K562 (cell line): ENCODE results near the gene CXCR5. TPM values are rescaled to one million over a fixed set of nuclear protein-coding genes. Genes with fewer than 3 reads are reported as not detected.
"Not testable (repeated sequence)": the region's sequence is repeated elsewhere in the genome, so short reads cannot be mapped to it uniquely, and the experiment has no call there.

Experiments
- ATAC-seq: fragments of 200-7000 bp; cut with Tn5 transposase; 3 replicates; pipeline ENCODE4 v1.9.1; 2020; ENCODE audit warnings: moderate library complexity
- BruUV-seq: library from RNA; stranded (reverse); fragments of 400-500 nt; replicated peaks from 2 replicates; lab custom pipeline; 2021; lab: Mats Ljungman, UMichigan
- CTCF ChIA-PET: fragments of 300-600 bp; formaldehyde crosslinking; extraction: SDS; loops from one replicate; lab custom pipeline; 2021; ENCODE audit warnings: low intra/inter-chr PET ratio; lab: Yijun Ruan, JAX
- POLR2A ChIA-PET: fragments of 300-600, 350-650 bp; sonication (Branson Sonifier 250); formaldehyde crosslinking; extraction: SDS; loops from one replicate; lab custom pipeline; 2021; ENCODE audit warnings: antibody characterized with exemption, inconsistent platforms; lab: Yijun Ruan, JAX
- DNase-seq, 4 experiments: peaks; one replicate each; pipeline versions ENCODE4 v3.0.0 to v3.0.0-alpha.2; 2011 to 2018; ENCODE audit warnings: low spot score in 3 of 4, mixed read lengths in 3 of 4; ENCODE audit errors: extremely low read depth in 1 of 4
- FAIRE-seq: peaks from 2 replicates; lab custom pipeline; 2011; peaks lifted over from hg19 to GRCh38; lab: Jason Lieb, UNC
- H2AFZ ChIP-seq: 2 replicates; pipeline ENCODE4 v1.6.0; 2011; ENCODE audit warnings: low read depth, low read length, control low read depth, inconsistent platforms
- H3K27ac ChIP-seq: fragments of 200-600 bp; 3 replicates; pipeline ENCODE4 v1.8.0; 2011; ENCODE audit warnings: low read depth, mild to moderate bottlenecking, control low read depth, inconsistent platforms, low read length, moderate library complexity, mixed read lengths; ENCODE audit errors: extremely low read depth
- H3K27me3 ChIP-seq, 2 experiments: fragments of 300-600 bp in 1 of 2; 2 replicates in 1 of 2; 3 replicates in 1 of 2; pipeline versions ENCODE4 v1.6.0 to v1.8.0; 2011; ENCODE audit warnings: inconsistent platforms in 2 of 2, low read length in 2 of 2, mild to moderate bottlenecking in 1 of 2, mixed read lengths in 1 of 2, moderate library complexity in 1 of 2; ENCODE audit not compliant: control insufficient read depth in 2 of 2, insufficient read depth in 2 of 2
- H3K36me3 ChIP-seq: fragments of 300-600 bp; 3 replicates; pipeline ENCODE4 v1.8.0; 2011; ENCODE audit warnings: mild to moderate bottlenecking, low read length, inconsistent platforms; ENCODE audit not compliant: control insufficient read depth, insufficient read depth
- H3K4me1 ChIP-seq, 2 experiments: fragments of 200-600 bp in 1 of 2; replicated peaks in 1 of 2; 2 replicates in 1 of 2; 3 replicates in 1 of 2; pipeline versions ENCODE4 v1.5.1 to v1.8.0; 2011; ENCODE audit warnings: inconsistent platforms in 2 of 2, low read length in 2 of 2, mild to moderate bottlenecking in 1 of 2, mixed read lengths in 1 of 2, moderate library complexity in 1 of 2; ENCODE audit not compliant: control insufficient read depth in 2 of 2, insufficient read depth in 2 of 2
- H3K4me2 ChIP-seq: 2 replicates; pipeline ENCODE4 v1.6.1; 2011; ENCODE audit warnings: low read length, control low read depth, inconsistent platforms, mixed read lengths; ENCODE audit not compliant: insufficient read depth
- H3K4me3 ChIP-seq: fragments of 200-600 bp; sonication (generic), shearing (Covaris generic); 2 replicates; pipeline ENCODE4 v1.5.1; 2016; ENCODE audit warnings: control low read depth, inconsistent platforms
- H3K79me2 ChIP-seq: fragments of 200-600 bp; 3 replicates; pipeline ENCODE4 v1.8.0; 2011; ENCODE audit warnings: low read length, inconsistent platforms; ENCODE audit not compliant: control insufficient read depth, insufficient read depth
- H3K9ac ChIP-seq, 2 experiments: 2 replicates each; pipeline versions ENCODE4 v1.6.0 to v1.6.1; 2011; ENCODE audit warnings: low read depth in 2 of 2, low read length in 2 of 2, control low read depth in 1 of 2, inconsistent platforms in 1 of 2, mild to moderate bottlenecking in 1 of 2, mixed read lengths in 1 of 2; ENCODE audit not compliant: insufficient read depth in 1 of 2
- H3K9me1 ChIP-seq: one replicate; pipeline ENCODE4 v1.6.0; 2011; ENCODE audit warnings: inconsistent platforms, mild to moderate bottlenecking, low read length, moderate library complexity; ENCODE audit not compliant: control insufficient read depth, insufficient read depth
- H3K9me3 ChIP-seq: replicated peaks from 2 replicates; pipeline ENCODE4 v1.5.1; 2011; ENCODE audit warnings: low read depth, low read length, inconsistent platforms; ENCODE audit not compliant: control insufficient read depth, insufficient read depth
- H4K20me1 ChIP-seq: replicated peaks from 2 replicates; pipeline ENCODE4 v1.6.1; 2011; ENCODE audit warnings: low read length, inconsistent platforms, mixed read lengths; ENCODE audit not compliant: control insufficient read depth, insufficient read depth
- ADNP ChIP-seq: fragments of 200-800 bp; sonication (Bioruptor generic); IDR thresholded peaks from 2 replicates; pipeline ENCODE4 v1.6.1; 2016; ENCODE audit warnings: missing genetic modification characterization, missing compliant biosample characterization
- BCOR ChIP-seq: fragments of 450-650 bp; IDR thresholded peaks from 2 replicates; pipeline ENCODE4 v1.6.1; 2016
- CBFA2T3 ChIP-seq: fragments of 450-650 bp; IDR thresholded peaks from 2 replicates; pipeline ENCODE4 v1.6.1; 2017
- KDM1A ChIP-seq, 2 experiments: fragments of 450-650 bp; IDR thresholded peaks; 2 replicates each; pipeline ENCODE4 v1.6.1; 2016; ENCODE audit warnings: mild to moderate bottlenecking in 2 of 2
- NFE2 ChIP-seq: IDR thresholded peaks from 2 replicates; pipeline ENCODE4 v1.6.1; 2014; ENCODE audit warnings: antibody characterized with exemption, low read depth
- SMARCA4 ChIP-seq: fragments of 450-650 bp; IDR thresholded peaks from 2 replicates; pipeline ENCODE4 v1.6.1; 2016
- TAL1 ChIP-seq: fragments of 450-650 bp; IDR thresholded peaks from 2 replicates; pipeline ENCODE4 v1.6.1; 2016; ENCODE audit warnings: mild to moderate bottlenecking
- TCF7 ChIP-seq: sonication (generic); IDR thresholded peaks from 2 replicates; pipeline ENCODE4 v1.6.1; 2016; ENCODE audit warnings: antibody characterized with exemption, borderline replicate concordance
- TRIM28 ChIP-seq: fragments of 450-650 bp; IDR thresholded peaks from 2 replicates; pipeline ENCODE4 v1.6.1; 2017
- ZNF324 ChIP-seq: fragments of 250-450 bp; sonication (Bioruptor Pico); IDR thresholded peaks from 2 replicates; pipeline ENCODE4 v1.4.0; 2020; ENCODE audit warnings: mild to moderate bottlenecking
- WGBS: fragments of 100-300 bp; shearing (Covaris generic); methylation state at CpG from one replicate; pipeline ENCODE4 v1.1.6; 2016; ENCODE audit warnings: low coverage, mixed read lengths; ENCODE audit not compliant: insufficient coverage; ENCODE audit errors: missing lambda C conversion rate; 5-methylcytosine and 5-hydroxymethylcytosine counted together
- in situ Hi-C: fragments of 300-500 bp; cut with MboI; formaldehyde crosslinking; loops from 4 replicates; pipeline ENCODE4 v1.15.0; 2018; ENCODE audit warnings: inconsistent platforms, mixed read lengths
- intact Hi-C: fragments of 100-400 bp; cut with micrococcal nuclease; formaldehyde crosslinking; loops from 2 replicates; pipeline ENCODE4 v1.14.2; 2022
- polyA plus RNA-seq, 8 experiments: library from polyadenylated mRNA; depleted of rRNA in 4 of 8; stranded (reverse) in 5 of 8; unstranded in 3 of 8; fragments of >200 nt; fragmentation: Nextera tagmentation in 2 of 8; fragmentation: Illumina TruSeq in 1 of 8; extraction: Ambion mirVana in 2 of 8; extraction: Trizol in 1 of 8; gene quantifications; 2 replicates each; pipeline versions ENCODE4 v1.2.1 to v1.2.3, GENCODE V29; 2011 to 2014; ENCODE audit warnings: inconsistent platforms in 1 of 8, missing spikeins in 1 of 8
- total RNA-seq, 7 experiments: library from RNA; depleted of rRNA in 6 of 7; stranded (reverse); fragments of >200 nt in 6 of 7; fragmentation: Illumina TruSeq in 2 of 7; extraction: Trizol in 2 of 7; gene quantifications; 2 replicates each; pipeline versions ENCODE4 v1.2.1 to v1.2.3, GENCODE V29; 2011 to 2021; ENCODE audit warnings: low replicate concordance in 1 of 7
- TF ChIP-seq, protein P1 (sequence below): fragments of 250-450 bp; sonication (Bioruptor Pico); IDR thresholded peaks from 2 replicates; pipeline ENCODE4 v1.4.0; 2020
- TF ChIP-seq, protein P2 (sequence below): sonication (generic); formaldehyde crosslinking; IDR thresholded peaks from 2 replicates; pipeline ENCODE4 v1.8.0; 2022; ENCODE audit warnings: mild to moderate bottlenecking, missing genetic modification reagents

The CXCR5 gene
- total and polyA plus RNA-seq, 9 of the 15 experiments (the other 6 are each of a cell fraction or from before 2014, with no cell fraction given): 0.03 to 0.06 TPM; not detected in 7

DNA sequence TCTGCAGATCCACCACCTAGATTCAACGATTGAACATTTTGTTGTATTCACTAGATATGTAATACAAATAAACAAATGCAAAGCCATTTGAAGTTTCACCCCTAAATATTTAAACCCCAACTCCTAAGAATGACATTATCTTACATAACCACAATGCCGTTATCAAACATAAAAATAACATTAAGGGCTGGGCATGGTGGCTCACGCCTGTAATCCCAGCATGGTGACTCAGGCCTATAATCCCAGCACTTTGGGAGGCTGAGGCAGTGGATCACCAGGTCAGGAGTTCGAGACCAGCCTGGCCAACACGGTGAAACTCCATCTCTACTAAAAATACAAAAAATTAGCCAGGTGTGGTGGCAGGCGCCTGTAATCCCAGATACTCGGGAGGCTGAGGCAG is 40.8 kb upstream of the CXCR5 start:
- H3K36me3 ChIP-seq, H3K4me2 ChIP-seq, H3K9me1 ChIP-seq, H4K20me1 ChIP-seq, CTCF ChIA-PET, H3K9ac ChIP-seq, BruUV-seq, H3K27me3 ChIP-seq, ATAC-seq, H3K79me2 ChIP-seq, FAIRE-seq, H3K9me3 ChIP-seq, POLR2A ChIA-PET, H3K4me3 ChIP-seq, in situ Hi-C loops, DNase-seq, H3K27ac ChIP-seq, intact Hi-C loops: not testable (repeated sequence)
- H2AFZ ChIP-seq: peak overlapping the region; percentile 2; the same call in 1 of the 2 replicates
- TF ChIP-seq CBFA2T3 (peak; percentile 40; the same call in 1 of the 2 replicates), TAL1 (0 out of 2 replicates have a peak, but pooled peaks have one; percentile 12), NFE2 (0 out of 2 replicates have a peak, but pooled peaks have one; percentile 11), SMARCA4 (0 out of 2 replicates have a peak, but pooled peaks have one; percentile 28), BCOR (0 out of 2 replicates have a peak, but pooled peaks have one; percentile 21), ADNP (tag) (peak; percentile 81), KDM1A (IDR thresholded peaks at IDR 0.05) (0 out of 4 replicates have a peak, but pooled peaks of 1 of the 2 experiments have one; percentile 8)
- H3K4me1 ChIP-seq: peaks cover 5 to 17% of the 10 kb centered on the region in 2 experiments; a peak in 3 of 5 replicates
- 23% methylated on average over 7 of the region's 7 CpGs for WGBS

- H3K36me3 ChIP-seq: no peaks in the 10 kb centered on the region
- POLR2A ChIA-PET: interaction anchor here (1.4 kb wide), 1 partner anchor 9 kb away, joined by 4 read pairs; no protein-coding TSS in a partner anchor
- 65% methylated on average over 2 of the region's 2 CpGs for WGBS
- TF ChIP-seq TRIM28 (no peak), BCOR (no peak), ZNF324 (no peak), TCF7 (no peak)
- TF ChIP-seq, protein P1, sequence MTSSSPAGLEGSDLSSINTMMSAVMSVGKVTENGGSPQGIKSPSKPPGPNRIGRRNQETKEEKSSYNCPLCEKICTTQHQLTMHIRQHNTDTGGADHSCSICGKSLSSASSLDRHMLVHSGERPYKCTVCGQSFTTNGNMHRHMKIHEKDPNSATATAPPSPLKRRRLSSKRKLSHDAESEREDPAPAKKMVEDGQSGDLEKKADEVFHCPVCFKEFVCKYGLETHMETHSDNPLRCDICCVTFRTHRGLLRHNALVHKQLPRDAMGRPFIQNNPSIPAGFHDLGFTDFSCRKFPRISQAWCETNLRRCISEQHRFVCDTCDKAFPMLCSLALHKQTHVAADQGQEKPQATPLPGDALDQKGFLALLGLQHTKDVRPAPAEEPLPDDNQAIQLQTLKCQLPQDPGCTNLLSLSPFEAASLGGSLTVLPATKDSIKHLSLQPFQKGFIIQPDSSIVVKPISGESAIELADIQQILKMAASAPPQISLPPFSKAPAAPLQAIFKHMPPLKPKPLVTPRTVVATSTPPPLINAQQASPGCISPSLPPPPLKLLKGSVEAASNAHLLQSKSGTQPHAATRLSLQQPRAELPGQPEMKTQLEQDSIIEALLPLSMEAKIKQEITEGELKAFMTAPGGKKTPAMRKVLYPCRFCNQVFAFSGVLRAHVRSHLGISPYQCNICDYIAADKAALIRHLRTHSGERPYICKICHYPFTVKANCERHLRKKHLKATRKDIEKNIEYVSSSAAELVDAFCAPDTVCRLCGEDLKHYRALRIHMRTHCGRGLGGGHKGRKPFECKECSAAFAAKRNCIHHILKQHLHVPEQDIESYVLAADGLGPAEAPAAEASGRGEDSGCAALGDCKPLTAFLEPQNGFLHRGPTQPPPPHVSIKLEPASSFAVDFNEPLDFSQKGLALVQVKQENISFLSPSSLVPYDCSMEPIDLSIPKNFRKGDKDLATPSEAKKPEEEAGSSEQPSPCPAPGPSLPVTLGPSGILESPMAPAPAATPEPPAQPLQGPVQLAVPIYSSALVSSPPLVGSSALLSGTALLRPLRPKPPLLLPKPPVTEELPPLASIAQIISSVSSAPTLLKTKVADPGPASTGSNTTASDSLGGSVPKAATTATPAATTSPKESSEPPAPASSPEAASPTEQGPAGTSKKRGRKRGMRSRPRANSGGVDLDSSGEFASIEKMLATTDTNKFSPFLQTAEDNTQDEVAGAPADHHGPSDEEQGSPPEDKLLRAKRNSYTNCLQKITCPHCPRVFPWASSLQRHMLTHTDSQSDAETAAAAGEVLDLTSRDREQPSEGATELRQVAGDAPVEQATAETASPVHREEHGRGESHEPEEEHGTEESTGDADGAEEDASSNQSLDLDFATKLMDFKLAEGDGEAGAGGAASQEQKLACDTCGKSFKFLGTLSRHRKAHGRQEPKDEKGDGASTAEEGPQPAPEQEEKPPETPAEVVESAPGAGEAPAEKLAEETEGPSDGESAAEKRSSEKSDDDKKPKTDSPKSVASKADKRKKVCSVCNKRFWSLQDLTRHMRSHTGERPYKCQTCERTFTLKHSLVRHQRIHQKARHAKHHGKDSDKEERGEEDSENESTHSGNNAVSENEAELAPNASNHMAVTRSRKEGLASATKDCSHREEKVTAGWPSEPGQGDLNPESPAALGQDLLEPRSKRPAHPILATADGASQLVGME (CRISPR knock-in tag): no peak
- TF ChIP-seq, protein P2, sequence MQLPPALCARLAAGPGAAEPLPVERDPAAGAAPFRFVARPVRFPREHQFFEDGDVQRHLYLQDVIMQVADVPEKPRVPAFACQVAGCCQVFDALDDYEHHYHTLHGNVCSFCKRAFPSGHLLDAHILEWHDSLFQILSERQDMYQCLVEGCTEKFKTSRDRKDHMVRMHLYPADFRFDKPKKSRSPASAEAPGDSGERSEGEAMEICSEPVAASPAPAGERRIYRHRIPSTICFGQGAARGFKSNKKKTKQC (CRISPR knock-in tag): no peak
Measured at GRCh38 chr11:118843565-118843964, 40.1 kb upstream of the CXCR5 start.

More at GRCh38 chr11:118843565-118843964, 40.1 kb upstream of the CXCR5 start:
- no peaks in the 10 kb centered on the region for H4K20me1 ChIP-seq
- no peak overlapping the region for H3K4me2 ChIP-seq
- BruUV-seq: no TSS peak
- no peaks in the 10 kb centered on the region for H3K79me2 ChIP-seq
- FAIRE-seq: no peak
- peaks cover 5 to 20% of the 10 kb centered on the region in 2 experiments; a peak in 3 of 5 replicates for H3K4me1 ChIP-seq
- no peak overlapping the region for H3K27ac ChIP-seq
- no peak overlapping the region for H2AFZ ChIP-seq
- ATAC-seq: no peak
- no peak overlapping the region for H3K9ac ChIP-seq
- H3K4me3 ChIP-seq: no peak overlapping the region
- in situ Hi-C loops: no loop called here
- DNase-seq: no peak
- H3K9me3 ChIP-seq: no peaks in the 10 kb centered on the region
- H3K27me3 ChIP-seq: no peaks in the 10 kb centered on the region
- intact Hi-C loops: no loop called here
- CTCF ChIA-PET: no interaction called here
- H3K9me1 ChIP-seq: no peaks in the 10 kb centered on the region
